ENCODE results near the gene ATP1A2. TPM values are rescaled to one million over a fixed set of nuclear protein-coding genes. Genes with fewer than 3 reads are reported as not detected.

The ATP1A2 gene
- total RNA-seq, 1 experiment from 2014 or later = 23.2 TPM

- no peak for ATAC-seq
- peaks cover 50% of the 10 kb centered on the region for H3K4me1 Mint-ChIP-seq
- peak overlapping the region; percentile 87 for H3K27ac Mint-ChIP-seq
- ChIA-PET POLR2A (interaction anchor here (1.3 kb wide), 1 partner anchor 9 kb away, joined by 4 read pairs; no protein-coding TSS in a partner anchor), CTCF (interaction anchor here (0.7 to 6.5 kb wide), 19 partner anchors 11 to 320 kb away, joined by 3 to 170 read pairs (median 7); partner anchors contain the start of genes ATP1A2 and KCNJ9)
- H3K9me3 Mint-ChIP-seq = no peaks in the 10 kb centered on the region
- H3K27me3 Mint-ChIP-seq (ENCODE audit: low read depth) = peaks cover 5% of the 10 kb centered on the region; the same call in 1 of the 2 replicates
- no peak for DNase-seq (ENCODE audit: low spot score)
- no peak for TF ChIP-seq ZNF423 (CRISPR knock-in tag; IDR thresholded peaks at IDR 0.05)
- 0 out of 2 replicates have a peak, but pooled peaks have one; percentile 64 for TF ChIP-seq KAT7 (CRISPR knock-in tag; IDR thresholded peaks at IDR 0.05; ENCODE audit: borderline replicate concordance)
- peaks cover 22% of the 10 kb centered on the region for H3K36me3 Mint-ChIP-seq
- H3K4me3 Mint-ChIP-seq = peak overlapping the region; percentile 87
Observed at GRCh38 chr1:160096274-160097116, 19.1 kb upstream of the ATP1A2 start.

- ChIA-PET CTCF (interaction anchor here (1.2 to 6.5 kb wide), 15 partner anchors 11 to 319 kb away, joined by 3 to 170 read pairs (median 13); partner anchors contain the start of gene ATP1A2), POLR2A (interaction anchor here (0.8 to 2.1 kb wide), 5 partner anchors 9 to 165 kb away, joined by 3 to 6 read pairs (median 4); partner anchors contain the start of gene DCAF8)
- Mint-ChIP-seq H3K36me3 (peaks cover 16% of the 10 kb centered on the region), H3K4me1 (peaks cover 57% of the 10 kb centered on the region), H3K4me3 (peak overlapping the region; percentile 87), H3K27me3 (ENCODE audit: low read depth) (peaks cover 5% of the 10 kb centered on the region; the same call in 1 of the 2 replicates), H3K9me3 (no peaks in the 10 kb centered on the region), H3K27ac (peak overlapping the region; percentile 87)
- DNase-seq (ENCODE audit: low spot score) = no peak
- no peak for ATAC-seq
- TF ChIP-seq CREM (CRISPR knock-in tag; IDR thresholded peaks at IDR 0.05) (0 out of 2 replicates have a peak, but pooled peaks have one; percentile 21), USF2 (CRISPR knock-in tag; IDR thresholded peaks at IDR 0.05) (no peak), TP53 (CRISPR knock-in tag; IDR thresholded peaks at IDR 0.05) (no peak)
Observed at GRCh38 chr1:160097151-160097910, 18.2 kb upstream of the ATP1A2 start.

- peak; percentile 95 for DNase-seq (ENCODE audit: low spot score)
- POLR2A ChIA-PET = interaction anchor here (0.8 to 2.1 kb wide), 6 partner anchors 10 to 164 kb away, joined by 3 to 6 read pairs (median 4); partner anchors contain the start of genes ATP1A2 and DCAF8
- H3K27ac Mint-ChIP-seq = peak within 1 kb of the TSS; percentile 88
- H3K27me3 Mint-ChIP-seq (ENCODE audit: low read depth) = peaks cover 5% of the 10 kb centered on the region; the same call in 1 of the 2 replicates
- H3K4me1 Mint-ChIP-seq = peaks cover 63% of the 10 kb centered on the region
- H3K4me3 Mint-ChIP-seq = peak within 1 kb of the TSS; percentile 87
- peak; percentile 10 for ATAC-seq
- H3K36me3 Mint-ChIP-seq = peaks cover 12% of the 10 kb centered on the region; the same call in 1 of the 2 replicates
- CTCF ChIA-PET = interaction anchor here (1.1 to 6.5 kb wide), 21 partner anchors 10 to 318 kb away, joined by 3 to 170 read pairs (median 9); partner anchors contain the start of gene ATP1A2
- no peaks in the 10 kb centered on the region for H3K9me3 Mint-ChIP-seq
- TF ChIP-seq ZNF263 (CRISPR knock-in tag; IDR thresholded peaks at IDR 0.05; ENCODE audit: low read depth) = no peak
- peak; percentile 98 for TF ChIP-seq SP1 (CRISPR knock-in tag; conservative IDR thresholded peaks at IDR 0.05)
- no peak for TF ChIP-seq CDX4 (CRISPR knock-in tag; IDR thresholded peaks at IDR 0.05; ENCODE audit: borderline replicate concordance)
- TF ChIP-seq FOXP1 (CRISPR knock-in tag; IDR thresholded peaks at IDR 0.05; ENCODE audit: borderline replicate concordance) = peak; percentile 62; the same call in 1 of the 2 replicates
- TF ChIP-seq KAT7 (CRISPR knock-in tag; IDR thresholded peaks at IDR 0.05; ENCODE audit: borderline replicate concordance) = no peak
- no peak for TF ChIP-seq FOXK1 (CRISPR knock-in tag; IDR thresholded peaks at IDR 0.05)
- 0 out of 2 replicates have a peak, but pooled peaks have one; percentile 21 for TF ChIP-seq E2F5 (CRISPR knock-in tag; IDR thresholded peaks at IDR 0.05)
- no peak for TF ChIP-seq ATF1 (CRISPR knock-in tag; IDR thresholded peaks at IDR 0.05)
- TF ChIP-seq ZBTB43 (CRISPR knock-in tag; IDR thresholded peaks at IDR 0.05) = peak; percentile 60; the same call in 1 of the 2 replicates
- TF ChIP-seq NFE2L1 (CRISPR knock-in tag; IDR thresholded peaks at IDR 0.05) = no peak
- no peak for TF ChIP-seq GABPB1 (CRISPR knock-in tag; IDR thresholded peaks at IDR 0.05)
- no peak; the same call in 1 of the 2 replicates for TF ChIP-seq MAX (CRISPR knock-in tag; IDR thresholded peaks at IDR 0.05)
- no peak for TF ChIP-seq ZNF532 (CRISPR knock-in tag; IDR thresholded peaks at IDR 0.05; ENCODE audit: borderline replicate concordance)
Observed at GRCh38 chr1:160097911-160098851, 17.4 kb upstream of the ATP1A2 start, which contains the start of gene IGSF8. Gene IGSF8 (minus strand): TSS chr1:160098619. CDS start chr1:160098472, 147 bp downstream.

Data from WTC11 (cell line).